Transverse colon (tissue), 4 donors: Measurements from ENCODE around the gene RNF26.

Experiments used
- POLR2AphosphoS5 ChIP-seq, 3 donors: sonication (generic); formaldehyde crosslinking; IDR thresholded peaks; one replicate each; pipeline ENCODE4 v1.6.1; 2016; ENCODE audit warnings: antibody characterized with exemption in 3 of 3
- TF ChIP-seq, protein P1 (sequence below), 5 experiments: fragments of 200-600 bp in 3 of 5; fragments of 450-650 bp in 2 of 5; sonication (generic) in 3 of 5; IDR thresholded peaks; 1 replicate in 2 of 5; 2 replicates in 3 of 5; pipeline ENCODE4 v1.5.1; 2016 to 2017; ENCODE audit warnings: antibody characterized with exemption in 5 of 5, inconsistent platforms in 3 of 5, mild to moderate bottlenecking in 2 of 5, moderate library complexity in 1 of 5

DNA sequence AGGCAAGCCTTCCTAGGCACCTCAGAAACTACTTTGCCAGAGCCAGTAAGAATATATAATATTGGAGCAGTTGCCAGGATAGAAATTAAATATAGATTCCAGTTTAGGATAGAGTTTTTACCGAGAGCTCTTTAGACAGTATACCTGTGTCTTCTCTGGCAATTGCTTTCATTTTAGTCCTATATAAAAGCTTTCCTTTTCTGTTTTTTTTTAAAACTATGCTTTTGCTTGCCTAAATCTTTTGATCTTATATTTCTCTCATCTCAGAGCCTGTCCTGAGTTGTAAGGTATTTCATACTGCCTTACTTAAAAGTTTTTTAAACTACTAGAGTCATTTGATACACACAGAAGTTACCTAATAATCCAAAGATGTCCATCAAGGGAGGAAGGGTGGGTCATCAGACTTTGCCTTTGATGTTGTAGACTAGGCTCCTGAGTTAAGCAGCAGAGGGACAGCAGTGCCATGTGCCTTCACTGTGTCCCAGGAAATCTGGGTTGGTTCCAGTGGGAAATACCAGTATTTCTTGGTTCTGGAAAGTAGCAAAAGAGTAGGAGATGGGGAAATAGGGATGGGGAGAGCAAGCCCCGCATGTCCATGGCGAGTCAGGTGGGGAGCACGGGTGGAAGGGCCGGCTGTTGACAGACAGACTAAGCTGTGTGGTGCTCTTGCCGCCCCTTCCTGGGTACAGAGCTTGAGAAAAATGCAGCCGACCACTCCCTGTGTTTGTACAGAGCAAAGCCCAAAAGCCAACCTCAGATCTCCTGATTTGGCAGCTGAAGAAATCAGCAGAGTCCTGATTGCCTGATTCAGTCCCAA is 28.6 kb upstream of the RNF26 start:
- TF ChIP-seq, protein P1, sequence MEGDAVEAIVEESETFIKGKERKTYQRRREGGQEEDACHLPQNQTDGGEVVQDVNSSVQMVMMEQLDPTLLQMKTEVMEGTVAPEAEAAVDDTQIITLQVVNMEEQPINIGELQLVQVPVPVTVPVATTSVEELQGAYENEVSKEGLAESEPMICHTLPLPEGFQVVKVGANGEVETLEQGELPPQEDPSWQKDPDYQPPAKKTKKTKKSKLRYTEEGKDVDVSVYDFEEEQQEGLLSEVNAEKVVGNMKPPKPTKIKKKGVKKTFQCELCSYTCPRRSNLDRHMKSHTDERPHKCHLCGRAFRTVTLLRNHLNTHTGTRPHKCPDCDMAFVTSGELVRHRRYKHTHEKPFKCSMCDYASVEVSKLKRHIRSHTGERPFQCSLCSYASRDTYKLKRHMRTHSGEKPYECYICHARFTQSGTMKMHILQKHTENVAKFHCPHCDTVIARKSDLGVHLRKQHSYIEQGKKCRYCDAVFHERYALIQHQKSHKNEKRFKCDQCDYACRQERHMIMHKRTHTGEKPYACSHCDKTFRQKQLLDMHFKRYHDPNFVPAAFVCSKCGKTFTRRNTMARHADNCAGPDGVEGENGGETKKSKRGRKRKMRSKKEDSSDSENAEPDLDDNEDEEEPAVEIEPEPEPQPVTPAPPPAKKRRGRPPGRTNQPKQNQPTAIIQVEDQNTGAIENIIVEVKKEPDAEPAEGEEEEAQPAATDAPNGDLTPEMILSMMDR (IDR thresholded peaks at IDR 0.05): no peak
- no peak for TF ChIP-seq POLR2AphosphoS5 (IDR thresholded peaks at IDR 0.05)
